HCT116 (cell line): Measurements from ENCODE around the gene TTC23. TPM values are rescaled to one million over a fixed set of nuclear protein-coding genes. Genes with fewer than 3 reads are reported as not detected.

ENCODE experiments used
- ATAC-seq: fragments of 200-7000 bp; cut with Tn5 transposase; 2 replicates; pipeline ENCODE4 v1.9.1; 2020; ENCODE audit warnings: mild to moderate bottlenecking, moderate library complexity
- BruUV-seq: library from RNA; stranded (reverse); fragments of 400-500 nt; replicated peaks from 2 replicates; lab custom pipeline; 2021; lab: Mats Ljungman, UMichigan
- CTCF ChIA-PET: fragments of 300-600 bp; sonication (Branson Sonifier 250); formaldehyde crosslinking; loops from one replicate; lab custom pipeline; 2021; ENCODE audit warnings: antibody characterized with exemption; lab: Charles Lee
- POLR2A ChIA-PET: fragments of 300-600, 350-600 bp; sonication (Branson Sonifier 250); formaldehyde crosslinking; loops from one replicate; lab custom pipeline; 2021; ENCODE audit warnings: antibody characterized with exemption; lab: Charles Lee
- RAD21 ChIA-PET, 2 experiments: fragments of 300-600 bp; sonication (Branson Sonifier 250); formaldehyde crosslinking; loops; one replicate each; lab custom pipeline; 2023; ENCODE audit warnings: low total read pairs in 2 of 2; ENCODE audit not compliant: uncharacterized antibody in 2 of 2, unreplicated experiment in 2 of 2, low non-redundant PET in 1 of 2; lab: Charles Lee
- DNase-seq: peaks from one replicate; pipeline ENCODE4 v3.0.0-alpha.2; 2010; ENCODE audit warnings: low read depth, low spot score
- H2AFZ ChIP-seq: fragments of 200-600 bp; shearing (Covaris generic), sonication (generic); 2 replicates; pipeline ENCODE4 v1.6.1; 2017; ENCODE audit warnings: low read depth, mixed run types, mixed read lengths, antibody characterized with exemption, low read length; ENCODE audit not compliant: poor library complexity, severe bottlenecking
- H3K27ac ChIP-seq: 2 replicates; pipeline ENCODE4 v1.5.1; 2012; ENCODE audit warnings: low read depth, low read length
- H3K27me3 ChIP-seq: fragments of 200-600 bp; sonication (generic); 2 replicates; pipeline ENCODE4 v1.6.1; 2016; ENCODE audit warnings: mixed run types, low read length, mixed read lengths; ENCODE audit not compliant: insufficient read depth
- H3K36me3 ChIP-seq, 2 experiments: fragments of 200-500 bp in 1 of 2; fragments of 200-600 bp in 1 of 2; sonication (Bioruptor generic) in 1 of 2; sonication (generic) in 1 of 2; 2 replicates each; pipeline versions ENCODE4 v1.5.1 to v1.6.1; 2014 to 2016; ENCODE audit warnings: low read length in 2 of 2, inconsistent platforms in 1 of 2, mixed read lengths in 1 of 2, mixed run types in 1 of 2; ENCODE audit not compliant: insufficient read depth in 2 of 2, control insufficient read depth in 1 of 2
- H3K4me1 ChIP-seq, 2 experiments: fragments of 200-600 bp in 1 of 2; sonication (generic) in 1 of 2; 2 replicates each; pipeline versions ENCODE4 v1.5.1 to v1.6.1; 2012 to 2017; ENCODE audit warnings: low read length in 2 of 2, inconsistent platforms in 1 of 2, mild to moderate bottlenecking in 1 of 2, mixed read lengths in 1 of 2, mixed run types in 1 of 2, moderate library complexity in 1 of 2; ENCODE audit not compliant: insufficient read depth in 2 of 2, control insufficient read depth in 1 of 2
- H3K4me2 ChIP-seq: fragments of 200-600 bp; sonication (generic); 2 replicates; pipeline ENCODE4 v1.6.1; 2017; ENCODE audit warnings: mixed run types, low read length, mixed read lengths
- H3K4me3 ChIP-seq, 2 experiments: fragments of 200-600 bp in 1 of 2; sonication (generic) in 1 of 2; replicated peaks in 1 of 2; 2 replicates each; pipeline ENCODE4 v1.5.1; 2011 to 2016; ENCODE audit warnings: low read length in 2 of 2, control low read depth in 1 of 2, low read depth in 1 of 2, mild to moderate bottlenecking in 1 of 2, mixed read lengths in 1 of 2, mixed run types in 1 of 2
- H3K79me2 ChIP-seq: fragments of 200-600 bp; sonication (generic); 2 replicates; pipeline ENCODE4 v1.6.1; 2017; ENCODE audit warnings: mild to moderate bottlenecking, mixed run types, low read length, moderate library complexity, mixed read lengths; ENCODE audit not compliant: insufficient read depth
- H3K9ac ChIP-seq: fragments of 200-600 bp; sonication (generic); 2 replicates; pipeline ENCODE4 v1.6.1; 2016; ENCODE audit warnings: low read length, mixed read lengths
- H3K9me2 ChIP-seq: fragments of 200-600 bp; sonication (generic), shearing (Covaris generic); 2 replicates; pipeline ENCODE4 v1.6.1; 2017; ENCODE audit warnings: mixed run types, mild to moderate bottlenecking, moderate library complexity; ENCODE audit not compliant: insufficient read depth
- H3K9me3 ChIP-seq, 2 experiments: fragments of 200-500 bp in 1 of 2; fragments of 200-600 bp in 1 of 2; sonication (Bioruptor generic) in 1 of 2; sonication (generic) in 1 of 2; 2 replicates each; pipeline ENCODE4 v1.6.1; 2014 to 2017; ENCODE audit warnings: low read length in 2 of 2, mixed read lengths in 2 of 2, inconsistent platforms in 1 of 2, low read depth in 1 of 2, mild to moderate bottlenecking in 1 of 2, mixed run types in 1 of 2, moderate library complexity in 1 of 2; ENCODE audit not compliant: control insufficient read depth in 1 of 2, insufficient read depth in 1 of 2
- H4K20me1 ChIP-seq: fragments of 200-600 bp; sonication (generic), shearing (Covaris generic); 2 replicates; pipeline ENCODE4 v1.6.1; 2017; ENCODE audit warnings: mixed run types, mild to moderate bottlenecking, moderate library complexity; ENCODE audit not compliant: insufficient read depth
- CEBPB ChIP-seq: IDR thresholded peaks from 2 replicates; pipeline ENCODE4 v1.6.1; 2012; ENCODE audit warnings: low read depth
- CTCF ChIP-seq, 3 experiments: fragments of 200-600 bp in 1 of 3; sonication (generic) in 1 of 3; IDR thresholded peaks in 2 of 3; conservative IDR thresholded peaks in 1 of 3; 2 replicates each; pipeline ENCODE4 v1.5.1; 2012 to 2017; ENCODE audit warnings: low read depth in 2 of 3, low read length in 2 of 3, antibody characterized with exemption in 1 of 3, borderline replicate concordance in 1 of 3, control low read depth in 1 of 3, mild to moderate bottlenecking in 1 of 3, mixed read lengths in 1 of 3, mixed run types in 1 of 3, moderate library complexity in 1 of 3; ENCODE audit not compliant: insufficient read depth in 1 of 3
- EGR1 ChIP-seq: IDR thresholded peaks from 2 replicates; pipeline ENCODE4 v1.6.1; 2012; ENCODE audit warnings: low read depth
- ELF1 ChIP-seq: IDR thresholded peaks from 2 replicates; pipeline ENCODE4 v1.6.1; 2012; ENCODE audit warnings: low read depth, borderline replicate concordance
- EZH2phosphoT487 ChIP-seq: fragments of 200-600 bp; IDR thresholded peaks from 2 replicates; pipeline ENCODE4 v1.6.1; 2018; ENCODE audit warnings: antibody characterized with exemption, borderline replicate concordance
- YY1 ChIP-seq: IDR thresholded peaks from 2 replicates; pipeline ENCODE4 v1.6.1; 2011; ENCODE audit warnings: low read length, low read depth, moderate library complexity, mild to moderate bottlenecking; ENCODE audit not compliant: insufficient replicate concordance; ENCODE audit errors: extremely low read depth
- intact Hi-C: fragments of 100-400 bp; cut with micrococcal nuclease; formaldehyde crosslinking; loops from 2 replicates; pipeline ENCODE4 v1.10.0; 2022
- total RNA-seq: library from RNA; stranded (reverse); gene quantifications from one replicate; pipeline ENCODE4 v1.2.1, GENCODE V29; 2021; ENCODE audit not compliant: unreplicated experiment

Gene TTC23
- total RNA-seq, 1 experiment from 2014 or later: 10.2 TPM

DNA sequence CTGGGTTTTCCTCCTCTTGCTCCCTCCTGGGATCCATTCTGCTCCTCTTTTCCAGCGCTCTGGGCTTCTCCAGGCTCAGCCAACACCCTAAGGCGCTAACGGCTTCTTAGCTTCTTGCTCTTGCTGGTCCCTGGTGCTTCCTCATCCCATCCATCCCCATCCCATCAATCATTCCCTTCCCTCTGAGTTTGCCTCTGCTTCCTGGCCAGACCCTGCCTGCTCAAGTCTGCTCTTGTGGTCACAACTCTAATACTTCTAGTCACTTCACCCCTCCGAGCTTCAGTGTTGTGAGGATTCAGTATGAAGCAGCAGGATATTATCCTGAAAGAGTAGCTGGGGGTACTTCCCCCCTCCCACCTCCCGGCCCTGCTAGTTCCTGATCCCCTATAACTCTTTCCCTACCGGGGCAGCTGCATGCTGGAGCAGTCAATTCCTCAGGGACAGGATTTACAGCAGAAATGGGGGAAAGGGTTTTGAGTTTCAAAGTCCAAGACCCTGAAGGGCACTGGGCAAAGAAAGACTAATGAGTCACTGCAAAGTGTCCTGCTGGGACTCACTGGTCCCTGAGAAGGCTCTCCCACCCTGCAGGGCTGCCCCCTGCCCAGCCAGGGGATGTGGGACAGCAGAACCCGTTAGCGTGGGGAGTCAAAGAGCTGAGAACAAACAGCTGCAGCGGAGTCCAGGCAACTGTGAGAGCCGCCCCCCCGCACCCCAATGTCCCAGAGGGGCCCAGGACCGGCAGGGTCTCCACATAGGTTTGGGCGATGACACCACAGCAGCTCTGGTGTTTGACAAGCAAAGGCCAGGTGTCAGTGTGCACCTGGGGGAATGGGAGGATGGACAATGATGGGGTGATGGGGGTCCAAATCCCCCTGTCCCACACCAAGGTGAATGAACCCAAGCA lies 146.8 kb downstream of the TTC23 start:
- H3K27me3 ChIP-seq: no peaks in the 10 kb centered on the region
- intact Hi-C loops: loop anchor here (5.0 to 10.0 kb wide), 2 partner anchors 150 to 652 kb away; partner anchors contain the start of gene LRRC28
- CTCF ChIA-PET: interaction anchor here (1.0 to 1.7 kb wide), 2 partner anchors 26 to 674 kb away, joined by 4 read pairs; no protein-coding TSS in a partner anchor
- no peak overlapping the region for H3K4me3 ChIP-seq
- TF ChIP-seq EGR1 (no peak), CEBPB (no peak), CTCF (IDR thresholded peaks at IDR 0.05 in 2 of 3, conservative IDR thresholded peaks at IDR 0.05 in 1 of 3; ENCODE audit: borderline replicate concordance in 1 of 3, insufficient read depth in 1 of 3, low read depth in 2 of 3, low read length in 2 of 3) (no peak), YY1 (no peak), EZH2phosphoT487 (no peak), ELF1 (no peak)
- TF ChIP-seq, all 23 proteins: peak for 0
- H3K9me3 ChIP-seq: no peaks in the 10 kb centered on the region
- H3K9me2 ChIP-seq: no peaks in the 10 kb centered on the region
- RAD21 ChIA-PET: no interaction called here
- no peaks in the 10 kb centered on the region for H4K20me1 ChIP-seq
- no TSS peak for BruUV-seq
- H3K27ac ChIP-seq: no peak overlapping the region
- H2AFZ ChIP-seq: no peak overlapping the region
- ATAC-seq (no peak), DNase-seq (no peak)
- H3K79me2 ChIP-seq: no peaks in the 10 kb centered on the region
- POLR2A ChIA-PET: no interaction called here
- no peaks in the 10 kb centered on the region for H3K36me3 ChIP-seq
- peaks cover 3 to 16% of the 10 kb centered on the region in 2 experiments; a peak in 3 of 4 replicates for H3K4me1 ChIP-seq
- no peak overlapping the region for H3K9ac ChIP-seq
- H3K4me2 ChIP-seq: no peak overlapping the region
